ENCODE data around the gene PALM.

Gene PALM, protein sequence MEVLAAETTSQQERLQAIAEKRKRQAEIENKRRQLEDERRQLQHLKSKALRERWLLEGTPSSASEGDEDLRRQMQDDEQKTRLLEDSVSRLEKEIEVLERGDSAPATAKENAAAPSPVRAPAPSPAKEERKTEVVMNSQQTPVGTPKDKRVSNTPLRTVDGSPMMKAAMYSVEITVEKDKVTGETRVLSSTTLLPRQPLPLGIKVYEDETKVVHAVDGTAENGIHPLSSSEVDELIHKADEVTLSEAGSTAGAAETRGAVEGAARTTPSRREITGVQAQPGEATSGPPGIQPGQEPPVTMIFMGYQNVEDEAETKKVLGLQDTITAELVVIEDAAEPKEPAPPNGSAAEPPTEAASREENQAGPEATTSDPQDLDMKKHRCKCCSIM

DNA sequence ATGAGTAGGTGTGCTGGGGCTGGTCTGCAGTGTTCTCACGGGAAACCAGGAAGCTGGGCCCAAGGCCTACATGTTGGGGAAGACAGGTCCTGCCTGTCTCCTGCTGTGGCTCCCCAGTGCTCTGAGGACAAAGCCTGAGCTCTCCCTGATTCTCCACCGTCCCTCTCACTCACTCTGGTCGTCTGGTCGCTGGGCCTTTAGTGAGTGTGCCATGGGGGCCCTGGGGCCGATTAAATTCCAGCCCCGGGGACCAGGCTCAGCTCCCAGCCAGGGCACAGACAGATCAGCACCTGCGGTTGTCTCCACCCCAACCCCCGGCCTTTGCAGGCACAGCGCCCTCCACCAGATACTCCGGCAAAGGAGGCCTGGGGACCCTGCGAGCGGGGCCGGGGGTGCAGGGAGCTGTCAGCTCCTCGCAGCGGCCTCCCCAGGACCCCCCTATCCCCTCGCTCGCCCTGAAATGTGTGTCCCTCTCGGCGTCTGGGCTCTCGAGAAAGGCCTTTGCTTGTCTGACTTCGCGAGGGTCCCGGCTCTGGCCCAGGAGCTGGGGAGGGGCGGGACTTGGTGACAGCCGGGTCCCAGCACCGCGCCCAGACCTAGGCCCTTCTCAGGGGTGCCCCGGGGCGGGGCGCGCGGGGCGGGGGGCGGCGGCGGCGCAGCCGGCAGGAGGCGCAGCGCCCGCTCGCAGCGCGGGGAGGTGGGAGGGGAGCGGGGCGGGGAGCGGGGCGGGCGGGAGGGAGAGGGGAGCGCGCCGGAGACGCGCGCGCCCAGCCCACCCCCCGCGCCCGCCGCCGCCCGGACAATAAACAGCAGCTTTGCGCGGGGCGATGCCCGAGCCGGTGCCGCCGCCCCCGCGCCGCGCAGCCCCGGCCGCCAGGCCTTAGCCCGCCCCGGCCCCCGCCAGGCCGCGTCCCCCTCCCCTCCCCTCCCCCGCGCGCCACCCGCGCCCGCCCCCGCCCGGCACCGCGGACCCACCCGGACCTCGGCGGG is at the start of gene PALM:
Gene PALM, plus strand, starts transcription at position 782 of the 990 bp plus-strand sequence. CDS start 212 bp downstream, outside the sequence.
- TF ChIP-seq, protein P1, sequence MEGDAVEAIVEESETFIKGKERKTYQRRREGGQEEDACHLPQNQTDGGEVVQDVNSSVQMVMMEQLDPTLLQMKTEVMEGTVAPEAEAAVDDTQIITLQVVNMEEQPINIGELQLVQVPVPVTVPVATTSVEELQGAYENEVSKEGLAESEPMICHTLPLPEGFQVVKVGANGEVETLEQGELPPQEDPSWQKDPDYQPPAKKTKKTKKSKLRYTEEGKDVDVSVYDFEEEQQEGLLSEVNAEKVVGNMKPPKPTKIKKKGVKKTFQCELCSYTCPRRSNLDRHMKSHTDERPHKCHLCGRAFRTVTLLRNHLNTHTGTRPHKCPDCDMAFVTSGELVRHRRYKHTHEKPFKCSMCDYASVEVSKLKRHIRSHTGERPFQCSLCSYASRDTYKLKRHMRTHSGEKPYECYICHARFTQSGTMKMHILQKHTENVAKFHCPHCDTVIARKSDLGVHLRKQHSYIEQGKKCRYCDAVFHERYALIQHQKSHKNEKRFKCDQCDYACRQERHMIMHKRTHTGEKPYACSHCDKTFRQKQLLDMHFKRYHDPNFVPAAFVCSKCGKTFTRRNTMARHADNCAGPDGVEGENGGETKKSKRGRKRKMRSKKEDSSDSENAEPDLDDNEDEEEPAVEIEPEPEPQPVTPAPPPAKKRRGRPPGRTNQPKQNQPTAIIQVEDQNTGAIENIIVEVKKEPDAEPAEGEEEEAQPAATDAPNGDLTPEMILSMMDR (conservative IDR thresholded peaks at IDR 0.05; ENCODE audit: low read depth, low read length): no peak
- DNase-seq (ENCODE audit: low read depth): no peak
- peak within 1 kb of the TSS; percentile 59 for H3K4me3 ChIP-seq (ENCODE audit: low read depth, low read length)

DNA sequence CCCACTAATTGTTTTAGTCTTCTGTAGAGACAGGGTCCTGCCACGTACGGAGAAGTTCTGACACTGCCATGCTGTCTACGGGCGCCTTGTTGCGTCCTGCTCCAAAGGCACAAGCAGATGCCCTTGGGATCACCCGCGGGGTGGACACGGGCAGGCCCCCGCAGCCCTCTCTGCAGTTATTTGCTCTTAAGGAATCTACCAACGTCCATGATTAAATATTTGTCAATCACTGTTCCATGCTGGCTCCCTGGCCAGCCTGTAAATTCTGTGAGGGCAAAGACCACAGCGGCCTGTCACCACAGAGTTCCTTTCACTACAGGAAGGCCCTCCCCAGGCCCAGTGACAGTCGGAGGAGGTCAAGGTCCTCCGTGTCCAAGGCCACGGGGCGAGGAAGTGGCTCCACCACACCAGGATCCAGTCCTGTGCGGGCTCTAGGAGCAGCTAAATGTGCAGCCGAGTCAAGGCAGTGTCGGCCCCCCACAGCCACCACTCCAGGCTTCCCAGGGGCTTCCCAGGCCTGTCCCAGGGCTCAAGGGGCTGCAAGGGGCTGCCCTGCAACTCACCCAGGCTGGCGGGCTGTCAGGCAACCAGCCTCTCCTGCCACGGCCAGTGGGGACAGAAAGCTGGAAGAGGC is 47.8 kb upstream of the PALM start:
- TF ChIP-seq, protein P1 (conservative IDR thresholded peaks at IDR 0.05; ENCODE audit: low read depth, low read length): no peak
- peak overlapping the region; percentile 84 for H3K4me3 ChIP-seq (ENCODE audit: low read depth, low read length)
- no peak for DNase-seq (ENCODE audit: low read depth)

DNA sequence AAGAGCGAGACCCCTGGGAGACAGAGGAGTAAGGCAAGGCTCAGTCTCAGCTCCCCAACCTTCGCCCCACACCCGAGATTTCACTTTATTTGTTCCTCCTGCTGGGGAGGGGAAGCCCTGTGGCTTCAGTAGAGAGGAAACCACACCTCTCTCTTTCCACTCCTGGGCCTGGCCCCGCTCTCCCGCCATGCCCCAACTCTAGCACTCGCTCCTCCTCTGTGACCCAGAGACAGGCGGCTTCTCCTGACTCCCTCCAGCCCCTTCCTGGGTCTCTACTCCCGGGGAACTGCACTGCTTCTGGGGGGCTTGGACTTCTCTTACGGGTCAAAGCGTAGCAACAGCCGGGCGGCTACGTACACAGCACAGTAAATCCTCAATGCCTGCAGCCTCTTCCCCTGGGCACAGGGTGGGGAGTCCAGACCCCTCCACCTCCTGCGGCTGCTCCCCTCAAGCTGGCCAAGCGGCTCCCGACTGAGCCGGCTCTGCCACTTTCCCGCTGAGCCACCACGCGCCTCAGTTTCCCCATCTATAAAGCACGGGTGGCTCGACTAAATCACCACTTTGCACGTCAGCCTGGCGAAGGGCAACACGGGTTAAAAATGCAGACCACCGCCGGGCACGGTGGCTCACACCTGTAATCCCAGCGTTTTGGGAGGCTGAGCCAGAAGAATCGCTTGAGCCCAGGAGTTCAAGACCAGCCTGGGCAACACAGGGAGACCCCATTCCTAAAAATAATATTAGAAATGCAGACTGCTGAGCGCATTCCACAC is 47.1 kb upstream of the PALM start:
- DNase-seq (ENCODE audit: low read depth): peak; percentile 32
- H3K4me3 ChIP-seq (ENCODE audit: low read depth, low read length): peak overlapping the region; percentile 84
- TF ChIP-seq, protein P1 (conservative IDR thresholded peaks at IDR 0.05; ENCODE audit: low read depth, low read length): no peak

DNA sequence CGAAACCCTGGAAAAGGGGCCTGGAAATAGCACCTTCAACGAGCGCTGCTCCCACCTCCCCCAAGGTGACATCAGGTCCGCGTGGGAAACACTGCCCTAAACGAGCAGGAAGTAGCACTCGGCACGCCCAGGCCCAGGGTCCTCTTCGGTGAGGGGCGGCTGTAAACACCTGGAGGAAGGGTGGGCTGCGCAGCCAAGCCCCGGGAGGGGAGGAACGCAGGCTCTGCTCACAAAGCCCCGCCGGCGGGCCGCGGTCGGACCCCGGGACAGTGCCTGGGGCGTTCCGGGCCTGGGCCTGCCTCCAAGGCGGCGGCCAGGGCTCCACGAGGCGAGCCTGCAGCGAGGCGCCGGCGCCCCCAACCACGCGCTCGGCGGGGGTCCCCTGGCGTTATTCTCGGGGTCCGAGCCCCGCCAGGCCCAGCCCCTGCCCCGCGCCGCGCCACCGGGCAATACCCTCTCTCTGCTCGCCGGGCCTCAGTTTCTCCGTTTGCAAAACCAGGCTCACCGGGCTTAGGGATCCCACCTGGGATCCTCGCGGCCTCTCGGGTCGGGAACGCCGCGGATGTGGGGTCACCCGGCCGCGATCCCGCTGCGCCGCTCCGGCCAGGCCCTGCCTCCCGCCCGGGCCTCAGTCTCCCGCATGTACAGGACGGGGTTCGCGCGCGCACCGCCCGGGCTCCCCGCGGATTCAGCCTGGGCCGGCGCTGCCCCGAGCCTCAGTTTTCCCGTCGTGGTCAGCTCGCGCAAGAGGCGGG is 46.4 kb upstream of the PALM start:
- H3K4me3 ChIP-seq (ENCODE audit: low read depth, low read length): peak overlapping the region; percentile 84
- TF ChIP-seq, protein P1 (conservative IDR thresholded peaks at IDR 0.05; ENCODE audit: low read depth, low read length): no peak
- DNase-seq (ENCODE audit: low read depth): peak; percentile 47

DNA sequence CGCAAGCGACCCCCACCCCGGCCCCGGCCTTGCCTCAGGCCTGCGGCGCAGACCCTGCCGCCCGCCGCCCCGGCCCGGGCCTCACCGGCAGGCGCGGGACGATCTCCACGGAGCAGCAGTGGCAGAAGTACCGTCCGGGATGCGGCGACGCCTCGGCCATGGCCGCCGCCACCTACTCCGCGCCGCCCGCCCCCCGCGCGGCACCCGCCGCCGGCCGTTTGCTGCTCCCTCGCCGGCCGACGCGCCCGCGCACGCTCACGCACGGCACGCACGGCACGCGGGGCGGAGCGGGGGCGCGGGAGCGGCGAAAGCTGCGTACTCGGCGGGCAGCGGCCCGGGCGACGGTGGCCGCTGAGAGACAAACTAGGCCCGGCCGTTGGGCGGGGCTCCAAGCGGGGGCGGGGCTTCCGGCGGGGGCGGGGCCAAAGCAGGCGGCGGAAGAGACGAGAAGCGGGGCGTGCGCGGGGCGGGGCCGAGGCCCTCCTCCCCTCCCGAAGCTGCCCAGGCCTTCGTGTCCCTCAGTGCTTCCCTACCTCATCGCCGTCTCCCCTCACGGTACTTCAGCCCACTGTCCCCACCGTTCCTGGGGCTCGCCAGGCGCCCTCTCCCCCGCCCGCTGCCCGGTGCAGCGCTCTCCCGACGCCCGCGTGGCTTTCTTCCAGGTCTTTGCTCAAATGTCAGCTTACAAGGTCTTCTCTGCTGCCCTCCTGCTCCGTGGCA is 45.6 kb upstream of the PALM start, which contains the start of gene RNF126:
Gene RNF126, minus strand, starts transcription at position 253 of the 720 bp plus-strand sequence. Its CDS starts 93 bp downstream, at position 160.
- H3K4me3 ChIP-seq (ENCODE audit: low read depth, low read length): peak within 1 kb of the TSS; percentile 84
- peak; percentile 92 for DNase-seq (ENCODE audit: low read depth)
- TF ChIP-seq, protein P1 (conservative IDR thresholded peaks at IDR 0.05; ENCODE audit: low read depth, low read length): no peak
